ENCODE measurements around the gene LINS1. TPM values are rescaled to one million over a fixed set of nuclear protein-coding genes. Genes with fewer than 3 reads are reported as not detected.

The LINS1 gene
- total and polyA plus RNA-seq, 2 donors from 2014 or later: 8.8 to 20.6 TPM

DNA sequence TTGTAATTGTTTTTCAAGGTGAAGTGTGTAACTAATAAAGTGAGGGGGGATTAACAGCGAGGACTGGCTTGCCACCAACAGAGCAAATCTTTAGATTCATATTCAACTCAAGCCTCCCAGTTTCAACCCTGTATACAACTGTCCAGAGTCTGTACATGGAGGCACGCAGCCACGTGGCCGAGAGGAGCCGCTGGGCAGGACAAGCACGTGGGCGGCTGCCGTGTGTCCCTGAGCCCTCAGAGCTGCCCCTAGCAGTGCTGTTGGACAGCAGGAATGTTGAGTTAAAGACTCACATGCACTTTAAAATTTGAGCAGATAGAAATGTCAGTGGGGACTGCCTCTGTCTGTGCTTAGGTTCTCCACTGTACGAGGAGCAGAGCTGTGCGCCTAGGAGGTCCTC lies 29.8 kb upstream of the LINS1 start:
- Histone ChIP-seq H3K4me1 (ENCODE audit: control insufficient read depth in 2 of 3, insufficient read depth in 2 of 3, low read depth in 1 of 3, low read length in 3 of 3) (peaks cover 0 to 3% (median 0%) of the 10 kb centered on the region in 3 donors), H3K9me3 (ENCODE audit: control insufficient read depth in 2 of 3, insufficient read depth in 1 of 3, low read length in 3 of 3) (no peaks in the 10 kb centered on the region), H3K9ac (ENCODE audit: low read length in 3 of 3) (no peak overlapping the region), H3K27me3 (ENCODE audit: control insufficient read depth, insufficient read depth, low read length) (no peaks in the 10 kb centered on the region), H3K4me3 (ENCODE audit: low read length in 3 of 3) (no peak overlapping the region), H3K36me3 (ENCODE audit: control insufficient read depth in 2 of 3, insufficient read depth in 3 of 3, low read length in 3 of 3) (peaks cover 3 to 21% (median 8%) of the 10 kb centered on the region in 3 donors), H3K27ac (ENCODE audit: low read depth in 2 of 2, low read length in 2 of 2) (no peak overlapping the region)
- intact Hi-C loops (cut with DNase I): loop anchor here (10.0 kb wide), 1 partner anchor 243 kb away; the partner anchor contains the start of gene ALDH1A3
- TF ChIP-seq, protein P1, sequence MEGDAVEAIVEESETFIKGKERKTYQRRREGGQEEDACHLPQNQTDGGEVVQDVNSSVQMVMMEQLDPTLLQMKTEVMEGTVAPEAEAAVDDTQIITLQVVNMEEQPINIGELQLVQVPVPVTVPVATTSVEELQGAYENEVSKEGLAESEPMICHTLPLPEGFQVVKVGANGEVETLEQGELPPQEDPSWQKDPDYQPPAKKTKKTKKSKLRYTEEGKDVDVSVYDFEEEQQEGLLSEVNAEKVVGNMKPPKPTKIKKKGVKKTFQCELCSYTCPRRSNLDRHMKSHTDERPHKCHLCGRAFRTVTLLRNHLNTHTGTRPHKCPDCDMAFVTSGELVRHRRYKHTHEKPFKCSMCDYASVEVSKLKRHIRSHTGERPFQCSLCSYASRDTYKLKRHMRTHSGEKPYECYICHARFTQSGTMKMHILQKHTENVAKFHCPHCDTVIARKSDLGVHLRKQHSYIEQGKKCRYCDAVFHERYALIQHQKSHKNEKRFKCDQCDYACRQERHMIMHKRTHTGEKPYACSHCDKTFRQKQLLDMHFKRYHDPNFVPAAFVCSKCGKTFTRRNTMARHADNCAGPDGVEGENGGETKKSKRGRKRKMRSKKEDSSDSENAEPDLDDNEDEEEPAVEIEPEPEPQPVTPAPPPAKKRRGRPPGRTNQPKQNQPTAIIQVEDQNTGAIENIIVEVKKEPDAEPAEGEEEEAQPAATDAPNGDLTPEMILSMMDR (IDR thresholded peaks at IDR 0.05; ENCODE audit: borderline replicate concordance, extremely low read depth, insufficient read depth): no peak
- FAIRE-seq (no peak), DNase-seq (no peak)

DNA sequence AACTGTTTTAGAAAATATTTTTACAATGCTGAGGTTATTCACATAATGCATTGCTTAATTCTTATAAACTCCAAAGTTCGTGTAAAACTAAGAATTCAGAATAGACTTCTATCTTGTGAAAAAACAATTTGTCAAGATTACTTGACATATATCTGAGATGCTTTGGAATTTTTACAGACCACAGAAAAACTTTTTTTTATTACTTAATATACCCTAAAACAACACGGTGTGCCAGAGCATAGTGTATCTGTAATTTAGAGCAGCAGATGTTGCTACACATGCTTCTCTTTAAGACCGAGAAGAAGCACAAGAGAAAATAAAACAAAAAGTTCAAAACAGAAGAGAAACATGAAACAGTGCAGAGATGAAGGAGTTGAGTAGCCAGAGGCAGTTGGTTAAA lies 26.8 kb upstream of the LINS1 start:
- no peak overlapping the region for H3K9ac ChIP-seq (ENCODE audit: low read length in 3 of 3)
- H3K9me3 ChIP-seq (ENCODE audit: control insufficient read depth in 2 of 3, insufficient read depth in 1 of 3, low read length in 3 of 3): no peaks in the 10 kb centered on the region
- FAIRE-seq: no peak
- no peak overlapping the region for H3K27ac ChIP-seq (ENCODE audit: low read depth in 2 of 2, low read length in 2 of 2)
- intact Hi-C loops (cut with DNase I): loop anchor here (10.0 kb wide), 1 partner anchor 376 kb away; no protein-coding TSS in a partner anchor
- peaks cover 3 to 21% (median 8%) of the 10 kb centered on the region in 3 donors for H3K36me3 ChIP-seq (ENCODE audit: control insufficient read depth in 2 of 3, insufficient read depth in 3 of 3, low read length in 3 of 3)
- no peaks in the 10 kb centered on the region for H3K27me3 ChIP-seq (ENCODE audit: control insufficient read depth, insufficient read depth, low read length)
- no peaks in the 10 kb centered on the region for H3K4me1 ChIP-seq (ENCODE audit: control insufficient read depth in 2 of 3, insufficient read depth in 2 of 3, low read depth in 1 of 3, low read length in 3 of 3)
- H3K4me3 ChIP-seq (ENCODE audit: low read length in 3 of 3): no peak overlapping the region
- TF ChIP-seq, protein P1 (IDR thresholded peaks at IDR 0.05; ENCODE audit: borderline replicate concordance, extremely low read depth, insufficient read depth): no peak
- DNase-seq: no peak

DNA sequence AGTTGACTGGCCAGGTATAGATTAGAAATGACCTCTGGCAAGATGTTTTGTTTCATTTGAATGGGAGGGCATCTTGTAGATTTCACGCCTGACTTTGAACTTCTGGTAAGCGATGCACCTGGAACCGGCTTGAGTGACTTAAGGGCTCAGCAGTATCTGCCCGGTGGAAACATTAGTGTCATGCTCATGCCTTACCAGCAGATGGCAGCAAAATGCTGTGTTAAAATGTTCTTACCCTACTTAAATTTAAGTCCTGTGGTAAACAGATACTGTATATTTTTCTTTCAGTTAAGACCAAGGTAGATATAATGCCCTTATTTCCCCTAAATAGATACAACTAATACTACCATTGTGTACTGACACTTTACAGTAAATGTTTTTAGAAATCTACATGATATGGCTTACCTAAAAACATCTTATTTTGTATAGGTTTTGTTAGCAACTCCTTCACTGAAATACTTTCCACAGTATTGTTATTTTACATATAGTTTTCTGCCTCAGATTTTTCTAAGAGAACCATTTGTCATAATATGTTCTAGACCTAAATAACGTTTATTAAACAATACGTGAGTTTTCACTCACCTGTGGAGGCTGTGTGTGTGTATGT lies 25.9 kb upstream of the LINS1 start:
- Histone ChIP-seq H3K4me1 (ENCODE audit: control insufficient read depth in 2 of 3, insufficient read depth in 2 of 3, low read depth in 1 of 3, low read length in 3 of 3) (no peaks in the 10 kb centered on the region), H3K36me3 (ENCODE audit: control insufficient read depth in 2 of 3, insufficient read depth in 3 of 3, low read length in 3 of 3) (peaks cover 3 to 21% (median 8%) of the 10 kb centered on the region in 3 donors), H3K9ac (ENCODE audit: low read length in 3 of 3) (no peak overlapping the region), H3K27ac (ENCODE audit: low read depth in 2 of 2, low read length in 2 of 2) (no peak overlapping the region), H3K4me3 (ENCODE audit: low read length in 3 of 3) (no peak overlapping the region), H3K9me3 (ENCODE audit: control insufficient read depth in 2 of 3, insufficient read depth in 1 of 3, low read length in 3 of 3) (no peaks in the 10 kb centered on the region), H3K27me3 (ENCODE audit: control insufficient read depth, insufficient read depth, low read length) (no peaks in the 10 kb centered on the region)
- FAIRE-seq (peak; percentile 86), DNase-seq (peak in 4 of 5 donors; percentile 72 to 89 (median 80))
- TF ChIP-seq, protein P1 (IDR thresholded peaks at IDR 0.05; ENCODE audit: borderline replicate concordance, extremely low read depth, insufficient read depth): peak; percentile 88
- intact Hi-C loops (cut with DNase I): loop anchor here (10.0 kb wide), 1 partner anchor 377 kb away; no protein-coding TSS in a partner anchor

All from kidney (tissue), 14 donors.